GM18951 (cell line): Measurements from ENCODE around the gene ECI2.
A peak's percentile ranks its signal among the peaks of the same experiment; 100 is the strongest.

Source experiments
- POLR2A ChIP-seq: IDR thresholded peaks from 4 replicates; pipeline ENCODE4 v1.6.1; 2011; ENCODE audit warnings: mild to moderate bottlenecking; ENCODE audit not compliant: insufficient read length, insufficient read depth; ENCODE audit errors: extremely low read depth
- in situ Hi-C: fragments of 300-500 bp; cut with MboI; formaldehyde crosslinking; loops from one replicate; pipeline ENCODE4 v1.12.0; 2022; ENCODE audit warnings: low sequenced_read_pairs, mixed read lengths, inconsistent platforms; ENCODE audit not compliant: unreplicated experiment

ECI2 gene

DNA sequence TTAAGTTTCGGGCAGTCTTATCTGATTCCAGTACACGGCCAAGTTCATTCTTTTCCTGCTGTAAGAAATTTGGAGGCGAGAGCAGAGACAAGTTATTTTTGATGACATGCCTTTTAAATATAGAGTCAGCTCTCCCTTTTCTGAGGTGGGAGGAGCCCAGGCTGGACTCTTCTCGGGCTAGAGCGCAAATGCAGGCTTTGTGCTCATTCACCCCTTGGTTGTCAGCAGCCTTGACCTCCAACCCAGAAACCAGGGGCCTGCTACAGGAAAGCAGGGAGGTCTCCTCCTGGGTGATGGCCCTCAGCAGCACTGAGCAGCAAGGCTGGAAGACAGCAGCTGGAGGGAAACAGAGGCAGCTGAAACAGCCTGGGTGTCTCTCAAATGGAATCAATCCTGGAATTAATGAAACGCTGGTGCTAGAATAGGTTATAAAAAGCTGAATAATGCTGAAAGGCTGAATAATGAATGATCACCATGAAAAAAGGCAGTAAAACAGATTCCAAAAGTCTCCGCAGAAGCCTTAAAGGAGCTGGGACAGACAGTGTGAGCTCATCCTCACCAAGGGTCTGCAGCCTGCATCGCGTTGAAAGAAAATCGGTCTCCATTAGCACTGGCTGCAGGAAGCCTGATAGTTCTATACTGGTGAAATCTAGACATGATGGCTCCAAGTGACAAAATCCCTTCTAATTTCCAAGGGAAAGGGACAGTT, 28.2 kb upstream of the ECI2 start:
- no peak for TF ChIP-seq POLR2A
- in situ Hi-C loops = loop anchor here (25.0 kb wide), 1 partner anchor 426 kb away; no protein-coding TSS in a partner anchor

DNA sequence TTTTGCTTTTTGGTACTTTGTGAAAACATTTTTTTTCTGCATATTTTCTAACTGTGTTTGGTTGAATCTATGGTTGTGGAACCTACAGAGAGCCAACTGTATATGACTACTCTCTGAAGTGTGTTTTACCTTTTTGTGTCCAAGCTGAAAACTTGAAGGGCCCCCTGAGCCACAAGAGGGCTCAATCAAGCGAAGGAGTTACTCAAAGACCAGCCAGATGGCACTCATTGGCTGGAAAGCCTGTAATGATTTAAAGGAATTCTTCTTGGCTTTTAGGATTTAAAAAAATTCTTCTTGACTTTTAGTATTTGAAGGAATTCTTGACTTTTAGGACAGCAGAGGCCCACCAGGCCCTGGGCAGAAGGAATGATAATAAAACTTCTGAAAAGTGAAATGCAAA, 27.0 kb upstream of the ECI2 start:
- TF ChIP-seq POLR2A = no peak
- in situ Hi-C loops = loop anchor here (25.0 kb wide), 1 partner anchor 425 kb away; no protein-coding TSS in a partner anchor

DNA sequence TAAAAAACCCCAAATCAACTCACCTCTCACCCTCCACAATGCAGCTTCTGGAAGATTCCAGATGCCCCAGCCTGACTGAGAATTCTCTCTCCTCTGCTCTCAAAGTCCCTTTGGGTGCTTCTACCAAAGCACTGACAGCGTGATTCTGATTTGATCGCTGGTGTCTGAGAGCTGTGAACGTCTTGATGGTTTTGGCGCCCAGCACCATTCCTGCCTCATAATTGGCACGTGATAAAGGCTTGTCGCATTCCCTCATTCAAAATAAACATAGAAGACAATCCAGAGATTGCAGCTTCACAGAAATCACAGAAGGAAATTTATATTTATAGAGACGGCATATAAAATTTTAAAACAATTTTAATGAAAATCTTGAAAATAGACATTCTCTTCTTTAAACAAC, 24.1 kb upstream of the ECI2 start:
- in situ Hi-C loops = loop anchor here (25.0 kb wide), 1 partner anchor 422 kb away; no protein-coding TSS in a partner anchor
- no peak for TF ChIP-seq POLR2A

DNA sequence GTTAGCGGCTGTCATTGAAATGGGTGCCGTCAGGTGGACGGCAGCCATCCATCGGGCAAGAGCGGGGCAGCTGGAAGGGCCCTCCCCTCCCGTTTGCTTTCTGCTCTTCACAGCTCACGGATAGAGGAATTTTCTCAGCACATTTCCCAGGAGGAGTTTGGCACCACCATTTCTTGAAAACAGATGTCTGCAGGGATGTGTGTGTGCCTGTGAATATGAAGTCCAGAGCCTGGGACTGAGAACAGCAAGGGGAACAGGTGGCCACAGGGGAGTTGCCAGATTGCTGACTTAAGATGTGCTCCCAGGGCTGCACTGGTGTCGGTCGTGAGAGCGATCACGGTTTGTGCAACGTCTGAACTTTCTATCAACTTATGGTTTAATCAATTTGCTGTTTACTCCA, 22.1 kb upstream of the ECI2 start:
- in situ Hi-C loops = loop anchor here (25.0 kb wide), 1 partner anchor 420 kb away; no protein-coding TSS in a partner anchor
- no peak for TF ChIP-seq POLR2A

DNA sequence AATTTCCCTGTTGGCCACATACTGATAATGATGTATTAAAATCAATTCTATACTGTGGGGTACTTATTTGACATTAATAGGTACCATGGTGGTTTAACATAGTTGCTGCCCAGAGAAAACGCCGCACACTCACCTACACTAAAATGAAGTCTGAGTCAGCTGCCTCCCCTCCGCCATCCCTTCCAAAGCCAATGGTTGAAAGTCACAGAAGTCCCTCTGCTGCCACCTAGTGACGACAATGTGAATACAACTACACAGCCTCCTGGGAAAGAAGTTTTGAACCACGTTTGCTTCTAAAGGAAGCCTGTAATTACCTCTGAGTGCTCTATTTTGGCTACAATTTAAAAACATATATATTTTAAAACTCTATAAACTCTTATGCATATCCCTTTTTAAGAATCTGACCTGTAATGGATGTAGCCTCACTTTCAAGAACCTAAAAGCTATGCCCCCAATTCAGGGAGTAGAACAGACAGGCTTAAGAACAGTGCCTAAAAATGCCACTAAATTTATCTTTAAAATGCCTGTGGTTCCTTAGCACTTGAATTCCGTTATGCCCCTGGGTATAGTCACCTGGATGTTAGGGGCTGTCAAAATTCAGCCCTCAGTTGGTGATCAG, 20.6 kb upstream of the ECI2 start:
- in situ Hi-C loops = loop anchor here (25.0 kb wide), 1 partner anchor 419 kb away; no protein-coding TSS in a partner anchor
- TF ChIP-seq POLR2A = no peak

DNA sequence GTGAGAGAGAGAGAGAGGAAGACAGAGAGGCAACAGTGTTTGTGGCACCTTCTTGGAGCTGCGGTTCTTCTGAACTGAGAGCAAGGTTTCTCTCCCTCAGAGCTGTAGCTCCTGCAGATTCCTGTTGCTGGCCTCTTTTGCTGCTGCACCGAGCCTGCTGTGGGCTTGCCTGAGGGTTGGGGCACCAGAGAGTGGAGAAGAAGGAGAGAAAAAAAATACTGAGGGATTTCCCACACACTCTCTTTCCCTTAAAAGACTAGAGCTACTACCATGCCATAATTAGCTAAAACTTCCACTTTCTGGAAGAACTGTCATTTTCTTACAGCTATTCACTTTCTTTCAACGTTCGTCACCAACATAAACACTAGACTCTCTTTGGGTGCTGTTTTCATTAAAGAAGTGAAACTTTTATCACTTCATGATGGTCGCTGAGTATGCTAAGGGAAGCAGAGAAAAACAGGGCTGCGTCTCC, 18.2 kb upstream of the ECI2 start:
- TF ChIP-seq POLR2A = no peak

DNA sequence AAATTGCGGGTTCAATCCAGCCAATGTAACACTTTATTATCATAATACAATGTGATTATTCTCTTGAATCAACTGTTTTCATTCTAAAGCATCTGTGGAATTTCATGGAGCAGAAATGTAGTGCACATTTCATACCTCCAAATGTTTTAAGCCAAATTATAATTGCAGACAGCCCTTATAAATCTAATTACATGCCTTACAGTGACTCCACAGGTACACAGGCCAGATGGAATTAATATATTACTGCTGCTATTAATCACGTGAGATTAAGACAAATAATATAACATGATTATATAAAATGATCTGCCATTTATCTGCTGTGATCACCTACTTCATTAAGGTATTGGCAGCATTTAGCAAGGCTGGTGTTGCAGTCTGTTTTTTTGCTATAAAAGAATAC, 9.7 kb upstream of the ECI2 start:
- TF ChIP-seq POLR2A = no peak
- in situ Hi-C loops = no loop called here

More for the DNA sequence above, 18.2 kb upstream of the ECI2 start:
- in situ Hi-C loops = loop anchor here (25.0 kb wide), 1 partner anchor 416 kb away; no protein-coding TSS in a partner anchor

DNA sequence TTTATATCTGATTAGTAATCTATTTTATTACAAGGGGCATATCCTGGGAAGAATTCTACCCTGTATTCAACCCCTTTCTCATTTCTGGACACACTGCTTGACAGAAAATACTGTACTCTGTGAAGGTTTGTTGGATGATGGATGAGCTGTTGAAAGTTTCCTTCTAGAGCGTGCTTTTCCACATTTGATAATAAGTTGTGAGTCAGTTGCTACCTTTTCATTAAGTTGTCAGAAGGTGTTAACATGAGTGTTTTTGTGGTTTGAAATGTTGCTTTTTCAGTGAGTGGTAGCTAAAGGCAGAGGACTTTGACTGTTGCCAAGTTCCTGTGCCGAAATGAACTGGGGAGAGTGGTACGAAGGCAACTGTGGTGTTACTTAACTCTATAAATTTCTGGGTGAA, 3.9 kb upstream of the ECI2 start:
- in situ Hi-C loops = no loop called here
- no peak for TF ChIP-seq POLR2A

DNA sequence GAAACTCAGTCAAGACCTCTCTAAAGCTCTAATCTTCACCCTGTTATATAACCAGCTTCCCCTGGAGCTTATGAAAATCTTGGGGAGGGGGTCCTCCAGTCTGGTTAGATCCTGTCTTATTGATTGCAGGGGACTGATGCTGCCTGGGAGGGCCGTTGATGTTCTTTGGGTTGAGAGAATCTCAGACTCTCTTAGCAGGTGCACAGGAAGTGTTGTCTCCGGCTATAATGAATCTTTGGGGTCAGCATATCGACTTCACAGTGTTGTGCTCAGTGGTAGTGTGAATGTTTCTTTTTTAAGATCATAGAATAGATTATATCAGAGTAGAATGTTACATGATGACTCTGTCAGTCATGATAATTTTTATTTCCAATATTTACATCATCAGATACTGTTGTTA, 2.8 kb upstream of the ECI2 start:
- in situ Hi-C loops = no loop called here
- TF ChIP-seq POLR2A = no peak

DNA sequence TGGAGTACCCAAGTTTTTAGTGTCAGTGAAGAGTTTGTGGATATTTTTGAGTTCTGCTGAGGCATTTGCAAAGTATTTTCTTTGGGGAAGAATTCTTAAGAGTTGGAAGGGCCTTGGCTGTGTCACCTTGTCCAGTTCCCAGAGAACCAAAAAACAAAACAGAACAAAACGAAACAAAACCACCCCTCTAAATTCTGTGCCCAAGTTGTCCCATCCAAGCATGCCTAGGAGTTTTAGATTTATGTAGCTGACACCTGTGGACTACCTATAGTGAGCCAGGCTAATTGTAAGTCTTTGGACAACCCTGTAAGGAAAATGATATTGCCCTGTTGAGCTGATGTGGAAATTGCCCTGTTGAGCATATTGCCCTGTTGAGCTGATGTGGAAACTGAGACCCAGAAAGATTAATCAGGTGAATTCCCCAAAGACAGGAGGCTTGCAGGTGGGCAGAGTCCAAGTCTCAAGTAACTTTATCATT, 1.0 kb upstream of the ECI2 start:
- no peak for TF ChIP-seq POLR2A
- in situ Hi-C loops = no loop called here

DNA sequence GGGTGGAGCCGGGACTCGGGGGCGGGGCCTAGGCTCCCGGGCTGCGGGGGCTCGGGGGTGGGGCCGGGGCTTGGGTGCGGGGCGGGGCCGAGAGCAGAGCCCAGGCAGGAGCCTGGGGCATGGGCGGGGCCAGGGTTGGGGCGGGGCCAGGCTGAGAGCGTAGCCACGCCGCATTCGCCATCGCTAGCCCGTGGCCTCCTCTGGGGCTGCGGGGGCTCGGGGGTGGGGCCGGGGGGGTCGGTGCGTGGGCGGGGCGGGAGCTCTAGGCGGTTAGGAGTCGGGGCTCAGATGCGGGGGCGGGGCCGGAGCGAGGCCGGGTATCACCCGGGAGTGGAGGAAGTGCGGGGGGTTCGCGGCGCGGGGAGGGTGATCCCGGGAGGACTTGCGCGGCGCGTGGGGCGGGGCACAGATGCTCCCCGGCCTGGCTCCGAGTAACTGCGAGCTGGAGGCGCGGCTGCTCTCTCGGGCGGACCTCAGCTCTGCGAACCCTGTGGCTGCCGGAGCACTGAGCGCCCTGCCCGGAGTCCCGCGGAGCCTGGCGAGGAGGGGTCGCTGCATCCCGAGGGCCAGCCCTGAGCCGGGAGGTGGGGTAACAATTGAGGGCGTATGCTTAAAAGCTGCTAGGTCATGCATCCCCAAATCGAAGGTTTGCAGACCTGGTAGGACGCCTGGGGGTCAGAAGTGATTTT, 434 bp upstream of the ECI2 start:
- in situ Hi-C loops = no loop called here
- TF ChIP-seq POLR2A = peak; percentile 55

DNA sequence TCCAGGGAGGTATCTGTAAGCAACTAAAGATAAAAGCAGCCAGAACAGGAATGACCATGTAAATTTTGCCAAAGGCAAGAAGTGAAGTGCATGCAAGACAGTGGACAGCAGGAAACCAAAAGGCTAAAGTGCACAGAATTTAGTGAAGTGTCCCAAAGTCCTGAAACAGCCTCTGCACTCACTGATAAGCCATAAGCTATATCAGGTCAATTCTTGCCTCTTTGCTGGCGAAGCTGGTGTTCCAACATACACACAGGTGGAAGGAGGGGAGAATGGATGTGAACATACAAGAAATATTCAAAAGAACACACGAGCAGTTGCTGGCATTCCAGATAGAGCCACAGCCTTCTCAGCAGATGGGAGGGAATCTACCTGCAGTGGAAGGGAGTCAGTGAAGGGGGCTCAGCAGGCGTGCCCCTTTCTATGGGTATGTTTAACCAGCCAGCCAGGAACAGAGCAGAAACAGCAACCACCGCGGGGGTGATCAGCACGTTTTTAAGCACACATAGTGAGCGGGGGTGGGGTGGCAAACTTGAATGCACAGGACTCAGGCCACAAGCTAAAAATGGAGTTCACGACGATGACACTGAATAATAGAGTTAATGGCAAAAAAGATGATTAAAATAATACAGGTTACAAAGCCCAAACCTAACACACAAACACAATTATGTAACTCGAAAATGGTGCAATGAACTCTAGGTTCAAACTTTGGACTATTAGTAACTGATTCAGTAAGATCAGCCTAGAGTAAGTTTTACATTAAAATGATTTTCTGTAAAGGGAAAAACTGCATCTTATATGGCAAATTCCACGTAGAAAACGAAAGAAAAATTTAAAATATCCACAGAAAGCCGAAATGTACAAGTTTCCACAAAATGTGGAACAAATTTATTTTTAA, 1.2 kb downstream of the ECI2 start:
- no peak for TF ChIP-seq POLR2A
- in situ Hi-C loops = no loop called here
